Measurements from ENCODE around the gene GRK6. TPM values are rescaled to one million over a fixed set of nuclear protein-coding genes. Genes with fewer than 3 reads are reported as not detected.

The GRK6 gene
- total and polyA plus RNA-seq, 9 of the 15 experiments (the other 6 are each of a cell fraction or from before 2014, with no cell fraction given) = 0.63 to 122 (median 44.5) TPM

DNA sequence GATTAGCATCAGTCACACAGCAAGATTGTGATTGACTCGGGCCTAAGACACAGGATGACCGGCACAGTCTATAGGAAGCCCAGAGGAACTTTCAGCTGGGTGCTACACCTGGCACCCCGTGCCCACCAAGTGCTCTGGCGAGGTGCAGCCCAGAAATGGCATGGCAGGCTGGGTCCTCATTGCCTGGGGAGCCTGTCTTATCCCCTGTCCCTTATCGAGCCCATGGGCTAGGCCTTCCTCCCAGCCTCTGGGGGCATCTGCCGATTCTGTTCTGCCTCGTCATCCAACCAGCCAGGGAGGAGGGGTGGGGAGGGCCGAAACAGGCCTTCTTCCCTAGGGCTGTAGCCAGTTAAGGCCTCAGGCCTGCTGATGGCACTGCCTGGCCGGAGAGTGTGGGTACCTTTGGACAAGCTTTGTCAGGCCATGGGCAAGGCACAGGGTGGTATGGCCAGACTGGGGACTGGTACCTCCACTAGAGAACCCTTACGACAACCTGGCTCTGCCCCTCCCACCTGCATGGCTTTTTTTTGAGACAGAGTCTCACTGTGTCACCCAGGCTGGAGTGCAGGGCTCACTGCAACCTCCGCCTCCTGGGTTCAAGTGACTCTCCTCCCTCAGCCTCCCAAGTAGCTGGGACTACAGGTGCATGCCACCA lies 1.6 kb downstream of the GRK6 start (continued):
- peak in 1 of 2 experiments; percentile 61; a peak in 2 of 4 replicates for TF ChIP-seq SIN3A (IDR thresholded peaks at IDR 0.05; ENCODE audit: borderline replicate concordance in 2 of 2, control insufficient read depth in 1 of 2, low read depth in 2 of 2, low read length in 2 of 2)
- peak in 1 of 3 experiments; percentile 59 for TF ChIP-seq YY1 (IDR thresholded peaks at IDR 0.05; ENCODE audit: borderline replicate concordance in 1 of 3, control insufficient read depth in 1 of 3, extremely low read depth in 1 of 3, insufficient read depth in 3 of 3, insufficient read length in 1 of 3, insufficient replicate concordance in 2 of 3, low read depth in 1 of 3, low read length in 2 of 3)
- no peak for TF ChIP-seq ZNF395 (CRISPR knock-in tag; IDR thresholded peaks at IDR 0.05)
- no peak for TF ChIP-seq ELF2 (CRISPR knock-in tag; IDR thresholded peaks at IDR 0.05)
- TF ChIP-seq MEF2A (IDR thresholded peaks at IDR 0.05; ENCODE audit: control insufficient read depth, low read depth, low read length) = 0 out of 2 replicates have a peak, but pooled peaks have one; percentile 16
- TF ChIP-seq MTA2 (IDR thresholded peaks at IDR 0.05; ENCODE audit: low read depth) = no peak
- no peak for TF ChIP-seq NR3C1 (CRISPR knock-in tag; IDR thresholded peaks at IDR 0.05)
- TF ChIP-seq SUPT5H (IDR thresholded peaks at IDR 0.05) = no peak
- peak; percentile 74 for TF ChIP-seq DPF2 (IDR thresholded peaks at IDR 0.05)
- peak in 1 of 2 experiments; percentile 67; a peak in 2 of 4 replicates for TF ChIP-seq HDAC1 (IDR thresholded peaks at IDR 0.05)
- TF ChIP-seq ZBTB1 (CRISPR knock-in tag; IDR thresholded peaks at IDR 0.05; ENCODE audit: borderline replicate concordance, low read depth) = no peak
- TF ChIP-seq, protein P1, sequence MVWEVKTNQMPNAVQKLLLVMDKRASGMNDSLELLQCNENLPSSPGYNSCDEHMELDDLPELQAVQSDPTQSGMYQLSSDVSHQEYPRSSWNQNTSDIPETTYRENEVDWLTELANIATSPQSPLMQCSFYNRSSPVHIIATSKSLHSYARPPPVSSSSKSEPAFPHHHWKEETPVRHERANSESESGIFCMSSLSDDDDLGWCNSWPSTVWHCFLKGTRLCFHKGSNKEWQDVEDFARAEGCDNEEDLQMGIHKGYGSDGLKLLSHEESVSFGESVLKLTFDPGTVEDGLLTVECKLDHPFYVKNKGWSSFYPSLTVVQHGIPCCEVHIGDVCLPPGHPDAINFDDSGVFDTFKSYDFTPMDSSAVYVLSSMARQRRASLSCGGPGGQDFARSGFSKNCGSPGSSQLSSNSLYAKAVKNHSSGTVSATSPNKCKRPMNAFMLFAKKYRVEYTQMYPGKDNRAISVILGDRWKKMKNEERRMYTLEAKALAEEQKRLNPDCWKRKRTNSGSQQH (CRISPR knock-in tag; IDR thresholded peaks at IDR 0.05) = no peak
- no peak for TF ChIP-seq SREBF1 (IDR thresholded peaks at IDR 0.05; ENCODE audit: borderline replicate concordance, low read depth, low read length)
- TF ChIP-seq RBM25 (IDR thresholded peaks at IDR 0.05; ENCODE audit: low read depth, low read length, severe bottlenecking) = no peak
- no peak for TF ChIP-seq PATZ1 (CRISPR knock-in tag; IDR thresholded peaks at IDR 0.05; ENCODE audit: borderline replicate concordance)
- no peak for TF ChIP-seq DNMT1 (IDR thresholded peaks at IDR 0.05)
- TF ChIP-seq TCF7L2 (IDR thresholded peaks at IDR 0.05; ENCODE audit: low read depth, low read length) = no peak
- no peak for TF ChIP-seq ZBED1 (IDR thresholded peaks at IDR 0.05)
- 0 out of 2 replicates have a peak, but pooled peaks have one; percentile 26 for TF ChIP-seq BHLHE40 (IDR thresholded peaks at IDR 0.05; ENCODE audit: low read length)
- no peak for TF ChIP-seq BRD4 (IDR thresholded peaks at IDR 0.05)
- TF ChIP-seq ZNF133 (CRISPR knock-in tag; IDR thresholded peaks at IDR 0.05) = no peak
- TF ChIP-seq, protein P2, sequence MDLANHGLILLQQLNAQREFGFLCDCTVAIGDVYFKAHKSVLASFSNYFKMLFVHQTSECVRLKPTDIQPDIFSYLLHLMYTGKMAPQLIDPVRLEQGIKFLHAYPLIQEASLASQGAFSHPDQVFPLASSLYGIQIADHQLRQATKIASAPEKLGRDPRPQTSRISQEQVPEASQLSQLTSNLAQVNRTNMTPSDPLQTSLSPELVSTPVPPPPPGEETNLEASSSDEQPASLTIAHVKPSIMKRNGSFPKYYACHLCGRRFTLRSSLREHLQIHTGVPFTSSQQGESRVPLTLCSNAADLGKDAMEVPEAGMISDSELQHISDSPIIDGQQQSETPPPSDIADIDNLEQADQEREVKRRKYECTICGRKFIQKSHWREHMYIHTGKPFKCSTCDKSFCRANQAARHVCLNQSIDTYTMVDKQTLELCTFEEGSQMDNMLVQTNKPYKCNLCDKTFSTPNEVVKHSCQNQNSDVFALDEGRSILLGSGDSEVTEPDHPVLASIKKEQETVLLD (IDR thresholded peaks at IDR 0.05) = peak; percentile 54; the same call in 1 of the 2 replicates
- TF ChIP-seq SMARCA5 (IDR thresholded peaks at IDR 0.05) = 0 out of 2 replicates have a peak, but pooled peaks have one; percentile 66

Measured in K562 (cell line).